ENCODE measurements around the gene TMEM191C.
"Not testable (repeated sequence)": the region's sequence is repeated elsewhere in the genome, so short reads cannot be mapped to it uniquely, and the experiment has no call there.

DNA sequence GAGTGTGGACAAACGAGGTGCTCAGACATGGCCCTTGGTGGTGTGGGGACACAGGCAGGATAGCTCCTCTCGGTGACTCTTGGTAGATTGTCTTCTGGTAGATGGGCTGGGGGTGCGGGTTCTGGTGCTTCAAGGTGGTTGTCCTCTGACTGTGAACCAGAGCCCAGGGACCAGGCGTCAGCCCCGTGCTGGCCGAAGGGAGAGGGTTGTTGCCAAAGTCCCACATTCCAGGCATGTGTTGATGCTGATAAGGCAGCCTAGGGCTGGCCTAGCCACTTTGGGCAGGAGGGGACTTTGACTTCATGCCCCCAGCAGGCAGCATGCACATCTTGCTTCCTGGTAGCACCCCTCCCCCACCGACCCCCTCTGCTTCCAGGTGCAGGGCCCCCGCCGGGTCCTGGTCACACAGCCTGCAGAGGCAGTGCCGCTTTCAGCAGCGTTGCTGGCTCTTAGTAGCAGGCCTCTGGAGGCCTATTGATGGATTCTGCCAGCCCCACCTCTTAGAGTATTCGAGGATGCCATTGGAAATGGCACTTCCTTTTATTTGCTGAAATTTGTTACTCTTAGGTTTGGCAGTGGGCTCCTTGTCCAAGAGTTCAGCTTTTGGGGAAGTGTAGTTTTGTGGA is 43.0 kb upstream of the TMEM191C start:
- not testable (repeated sequence) for TF ChIP-seq CTCF (IDR thresholded peaks at IDR 0.05); ZFX (IDR thresholded peaks at IDR 0.05; ENCODE audit: borderline replicate concordance)

Measured in 22Rv1 (cell line).